Measurements from ENCODE around the gene C8A.
A peak's percentile ranks its signal among the peaks of the same experiment; 100 is the strongest.

C8A gene

DNA sequence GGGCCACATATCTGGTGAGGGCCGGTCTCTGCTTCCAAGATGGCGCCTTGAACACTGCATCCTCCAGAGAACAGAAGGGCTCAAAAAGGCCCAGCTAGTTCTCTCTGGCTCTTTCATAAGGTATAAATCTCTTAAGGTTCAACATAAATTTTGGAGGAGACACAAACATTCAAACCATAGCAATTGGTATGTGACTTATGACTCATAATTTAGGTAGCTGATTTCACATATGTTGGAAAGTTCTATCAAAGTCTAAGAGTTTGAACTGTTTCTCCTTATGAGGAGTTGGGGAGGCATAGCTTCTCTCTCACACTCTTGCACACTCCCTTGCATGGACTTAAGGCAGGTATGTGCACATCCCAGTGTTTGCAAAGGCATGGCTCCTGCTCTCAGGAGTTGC lies 30.3 kb upstream of the C8A start:
- no peak overlapping the region for H3K4me3 Mint-ChIP-seq
- H3K36me3 Mint-ChIP-seq (ENCODE audit: low read depth) = no peaks in the 10 kb centered on the region
- peaks cover 11% of the 10 kb centered on the region for H3K4me1 Mint-ChIP-seq
- H3K27ac Mint-ChIP-seq = no peak overlapping the region
- TF ChIP-seq, protein P1, sequence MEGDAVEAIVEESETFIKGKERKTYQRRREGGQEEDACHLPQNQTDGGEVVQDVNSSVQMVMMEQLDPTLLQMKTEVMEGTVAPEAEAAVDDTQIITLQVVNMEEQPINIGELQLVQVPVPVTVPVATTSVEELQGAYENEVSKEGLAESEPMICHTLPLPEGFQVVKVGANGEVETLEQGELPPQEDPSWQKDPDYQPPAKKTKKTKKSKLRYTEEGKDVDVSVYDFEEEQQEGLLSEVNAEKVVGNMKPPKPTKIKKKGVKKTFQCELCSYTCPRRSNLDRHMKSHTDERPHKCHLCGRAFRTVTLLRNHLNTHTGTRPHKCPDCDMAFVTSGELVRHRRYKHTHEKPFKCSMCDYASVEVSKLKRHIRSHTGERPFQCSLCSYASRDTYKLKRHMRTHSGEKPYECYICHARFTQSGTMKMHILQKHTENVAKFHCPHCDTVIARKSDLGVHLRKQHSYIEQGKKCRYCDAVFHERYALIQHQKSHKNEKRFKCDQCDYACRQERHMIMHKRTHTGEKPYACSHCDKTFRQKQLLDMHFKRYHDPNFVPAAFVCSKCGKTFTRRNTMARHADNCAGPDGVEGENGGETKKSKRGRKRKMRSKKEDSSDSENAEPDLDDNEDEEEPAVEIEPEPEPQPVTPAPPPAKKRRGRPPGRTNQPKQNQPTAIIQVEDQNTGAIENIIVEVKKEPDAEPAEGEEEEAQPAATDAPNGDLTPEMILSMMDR (IDR thresholded peaks at IDR 0.05) = no peak
- no peaks in the 10 kb centered on the region for H3K9me3 Mint-ChIP-seq
- no peak for DNase-seq
- peaks cover 36% of the 10 kb centered on the region for H3K27me3 Mint-ChIP-seq (ENCODE audit: low read depth, poor library complexity)

DNA sequence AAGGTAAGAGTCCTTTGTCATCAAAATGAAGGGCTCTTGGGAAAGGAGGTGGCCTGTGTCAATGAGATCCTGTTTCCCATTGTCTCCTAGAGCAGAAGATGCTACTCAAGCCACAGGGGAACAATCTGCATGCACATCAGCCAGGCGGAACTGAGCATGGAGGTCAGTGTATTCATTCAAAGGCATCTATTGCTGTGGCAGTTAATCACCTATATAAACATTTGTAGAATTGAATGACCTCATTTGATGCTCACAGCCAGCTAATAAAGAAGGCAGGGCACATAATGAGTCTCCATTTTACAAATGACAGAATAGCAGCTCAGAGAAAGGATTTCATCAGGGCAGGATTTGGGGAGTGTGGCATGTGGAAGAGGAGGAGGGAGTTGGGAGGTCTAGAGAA lies 29.7 kb upstream of the C8A start:
- peaks cover 6% of the 10 kb centered on the region for H3K4me1 Mint-ChIP-seq
- TF ChIP-seq, protein P1 (IDR thresholded peaks at IDR 0.05) = no peak
- no peaks in the 10 kb centered on the region for H3K36me3 Mint-ChIP-seq (ENCODE audit: low read depth)
- no peak overlapping the region for H3K27ac Mint-ChIP-seq
- H3K9me3 Mint-ChIP-seq = no peaks in the 10 kb centered on the region
- H3K27me3 Mint-ChIP-seq (ENCODE audit: low read depth, poor library complexity) = peaks cover 35% of the 10 kb centered on the region
- DNase-seq = no peak
- H3K4me3 Mint-ChIP-seq = no peak overlapping the region

DNA sequence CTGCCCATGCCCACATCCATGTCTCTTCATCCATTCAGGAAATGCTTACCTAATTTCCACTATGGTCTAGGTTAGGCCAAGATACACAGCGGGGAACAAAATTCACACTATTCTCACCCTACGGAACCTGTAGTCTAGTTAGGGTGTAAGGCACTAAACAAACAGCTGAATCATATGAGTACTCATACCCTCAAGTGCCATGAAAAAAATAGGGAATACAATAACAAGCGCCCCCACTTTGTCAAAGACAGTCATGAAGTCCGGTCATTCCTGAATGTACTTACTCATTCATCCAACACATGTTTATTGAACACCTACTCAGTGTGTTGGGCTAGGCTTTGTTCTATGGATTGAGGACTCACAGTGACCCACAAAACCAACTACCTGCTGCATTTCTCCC lies 29.2 kb upstream of the C8A start:
- no peak overlapping the region for H3K27ac Mint-ChIP-seq
- TF ChIP-seq, protein P1 (IDR thresholded peaks at IDR 0.05) = no peak
- DNase-seq = no peak
- H3K27me3 Mint-ChIP-seq (ENCODE audit: low read depth, poor library complexity) = peaks cover 35% of the 10 kb centered on the region
- H3K36me3 Mint-ChIP-seq (ENCODE audit: low read depth) = no peaks in the 10 kb centered on the region
- no peak overlapping the region for H3K4me3 Mint-ChIP-seq
- H3K9me3 Mint-ChIP-seq = no peaks in the 10 kb centered on the region
- H3K4me1 Mint-ChIP-seq = peaks cover 6% of the 10 kb centered on the region

DNA sequence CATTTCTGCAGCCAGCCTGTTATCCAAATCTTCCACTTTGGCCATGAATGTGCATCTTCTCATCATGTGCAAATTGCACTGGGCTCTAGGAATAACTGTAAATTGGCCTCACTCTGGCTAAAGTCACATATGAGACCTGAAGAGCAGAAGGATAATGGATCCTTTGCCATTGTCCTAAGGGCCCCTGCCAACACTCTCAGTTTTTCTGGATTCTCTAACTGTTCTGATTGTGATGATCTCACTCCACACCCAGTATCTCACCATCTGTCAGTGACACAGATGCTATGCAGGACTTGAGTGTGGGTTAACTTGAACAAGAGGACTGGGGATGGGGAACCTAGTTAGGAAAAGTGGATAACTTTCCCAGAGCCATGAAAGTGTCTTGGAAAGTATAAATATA lies 26.9 kb upstream of the C8A start:
- no peaks in the 10 kb centered on the region for H3K4me1 Mint-ChIP-seq
- H3K4me3 Mint-ChIP-seq = no peak overlapping the region
- H3K27ac Mint-ChIP-seq = no peak overlapping the region
- H3K9me3 Mint-ChIP-seq = no peaks in the 10 kb centered on the region
- peaks cover 28% of the 10 kb centered on the region for H3K27me3 Mint-ChIP-seq (ENCODE audit: low read depth, poor library complexity)
- TF ChIP-seq, protein P1 (IDR thresholded peaks at IDR 0.05) = no peak
- H3K36me3 Mint-ChIP-seq (ENCODE audit: low read depth) = no peaks in the 10 kb centered on the region
- no peak for DNase-seq

DNA sequence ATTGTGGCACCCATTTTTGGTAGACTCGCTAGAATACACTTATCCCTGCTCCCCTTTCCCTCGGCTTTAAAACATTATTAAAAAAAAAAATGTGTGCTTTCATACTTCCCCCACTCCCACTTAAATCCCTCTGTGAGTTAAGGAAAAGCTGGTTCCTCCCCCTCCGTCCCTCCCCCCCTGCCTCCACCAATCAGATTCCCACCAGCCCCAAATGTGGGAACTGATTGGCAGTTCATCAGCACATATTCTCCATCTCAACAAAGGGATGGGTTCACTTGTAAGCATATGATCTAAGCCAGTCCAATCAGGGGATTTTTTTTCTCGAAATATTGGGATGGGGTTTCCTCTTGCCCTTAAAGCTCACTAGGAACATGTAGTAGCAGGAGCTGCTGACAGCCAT lies 24.5 kb upstream of the C8A start:
- no peaks in the 10 kb centered on the region for H3K9me3 Mint-ChIP-seq
- no peaks in the 10 kb centered on the region for H3K4me1 Mint-ChIP-seq
- no peaks in the 10 kb centered on the region for H3K36me3 Mint-ChIP-seq (ENCODE audit: low read depth)
- H3K4me3 Mint-ChIP-seq = no peak overlapping the region
- TF ChIP-seq, protein P1 (IDR thresholded peaks at IDR 0.05) = no peak
- peaks cover 22% of the 10 kb centered on the region for H3K27me3 Mint-ChIP-seq (ENCODE audit: low read depth, poor library complexity)
- no peak overlapping the region for H3K27ac Mint-ChIP-seq
- DNase-seq = no peak

DNA sequence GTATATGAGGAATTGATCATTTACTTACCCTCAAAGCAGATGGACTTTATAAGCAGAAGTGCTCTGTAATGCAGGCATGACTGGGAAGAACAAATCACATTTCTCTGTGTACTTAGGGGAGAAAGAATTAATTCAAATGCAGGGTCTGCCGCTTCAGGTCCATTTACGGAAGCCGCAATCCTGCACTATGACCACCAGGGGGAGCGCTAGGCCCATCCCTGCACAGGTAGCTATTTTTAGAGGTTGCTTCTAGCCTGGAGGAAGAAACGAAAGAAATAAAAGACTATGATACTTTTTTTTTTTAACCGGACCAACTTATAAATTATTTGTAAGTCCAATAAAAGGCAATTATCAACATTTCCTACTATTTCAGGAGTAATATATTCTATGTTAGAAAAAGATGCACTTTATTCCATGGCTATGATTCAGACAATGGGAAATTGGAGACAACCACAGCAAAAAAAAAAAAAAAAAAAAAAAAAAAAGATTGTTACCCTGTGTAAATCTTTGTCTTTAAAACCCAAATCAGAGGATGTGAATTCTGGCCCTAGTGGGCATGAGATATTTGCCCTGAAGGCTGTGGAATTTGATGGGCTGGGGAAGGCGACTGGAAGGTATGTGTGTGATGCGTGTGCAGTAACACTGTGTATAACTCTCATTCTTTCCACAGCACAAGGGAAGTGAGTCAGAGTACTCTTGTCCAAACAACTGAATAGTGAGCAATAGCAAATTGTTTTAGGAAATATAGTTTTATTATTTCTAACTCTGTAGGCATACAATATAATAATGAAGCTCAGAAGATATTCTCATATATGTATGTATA lies 22.5 kb upstream of the C8A start:
- H3K27me3 Mint-ChIP-seq (ENCODE audit: low read depth, poor library complexity) = peaks cover 24% of the 10 kb centered on the region
- H3K4me3 Mint-ChIP-seq = no peak overlapping the region

More for the DNA sequence above, 22.5 kb upstream of the C8A start:
- Mint-ChIP-seq H3K9me3 (no peaks in the 10 kb centered on the region), H3K4me1 (peaks cover 3% of the 10 kb centered on the region), H3K36me3 (ENCODE audit: low read depth) (no peaks in the 10 kb centered on the region), H3K27ac (no peak overlapping the region)
- TF ChIP-seq, protein P1 (IDR thresholded peaks at IDR 0.05) = peak; percentile 99
- DNase-seq = peak; percentile 77

Measured in nephron progenitor cell (in vitro differentiated cells).